Vagina (tissue), 2 donors: Measurements from ENCODE around the gene GNAS-AS1.

Source experiments
- CTCF ChIP-seq, 3 experiments: fragments of 450-650 bp in 2 of 3; fragments of 200-600 bp in 1 of 3; sonication (generic) in 1 of 3; IDR thresholded peaks; one replicate each; pipeline ENCODE4 v1.5.1; 2017 to 2019; ENCODE audit warnings: antibody characterized with exemption in 3 of 3, mild to moderate bottlenecking in 2 of 3, moderate library complexity in 2 of 3
- POLR2A ChIP-seq, 2 donors: fragments of 450-650 bp; IDR thresholded peaks; one replicate each; pipeline ENCODE4 v1.6.1; 2017; ENCODE audit warnings: antibody characterized with exemption in 2 of 2, mild to moderate bottlenecking in 2 of 2, moderate library complexity in 2 of 2
- POLR2AphosphoS5 ChIP-seq, 2 donors: sonication (generic); formaldehyde crosslinking; IDR thresholded peaks; one replicate each; pipeline ENCODE4 v1.9.0; 2017; ENCODE audit warnings: antibody characterized with exemption in 2 of 2, mild to moderate bottlenecking in 2 of 2, low read depth in 1 of 2; ENCODE audit not compliant: insufficient read depth in 1 of 2

DNA sequence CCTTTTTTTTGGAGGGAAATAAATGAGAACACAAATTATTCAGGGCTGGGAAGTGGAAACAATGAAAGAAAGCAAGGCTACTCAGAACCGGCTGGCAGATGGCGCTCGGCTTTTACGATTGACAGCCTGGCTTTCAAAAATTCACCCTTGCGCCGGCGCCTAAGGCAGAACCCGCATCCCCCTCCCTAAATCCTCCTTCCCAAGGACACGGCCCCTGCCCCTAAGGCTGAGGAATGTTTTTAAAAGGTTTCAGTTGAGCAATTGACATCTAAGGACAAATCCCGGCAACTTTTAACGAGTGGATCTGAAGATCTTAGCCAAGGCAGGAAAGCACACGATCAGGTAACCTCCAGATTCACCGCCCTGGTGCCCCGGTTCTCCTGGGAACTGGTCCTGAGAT is 18.1 kb upstream of the GNAS-AS1 start:
- no peak for TF ChIP-seq CTCF (IDR thresholded peaks at IDR 0.05)
- no peak for TF ChIP-seq POLR2A (IDR thresholded peaks at IDR 0.05)
- no peak for TF ChIP-seq POLR2AphosphoS5 (IDR thresholded peaks at IDR 0.05; ENCODE audit: insufficient read depth in 1 of 2, low read depth in 1 of 2)
